Subcutaneous adipose tissue (tissue), 4 donors: ENCODE data around the gene CCDC107. TPM values are rescaled to one million over a fixed set of nuclear protein-coding genes. Genes with fewer than 3 reads are reported as not detected.

Source experiments
- CTCF ChIP-seq: fragments of 450-650 bp; IDR thresholded peaks from one replicate; pipeline ENCODE4 v1.5.1; 2016; ENCODE audit warnings: low read depth, mild to moderate bottlenecking, control low read depth, antibody characterized with exemption, moderate library complexity
- small RNA-seq: library from RNA; depleted of rRNA; stranded (forward); fragments of <200 nt; gene quantifications from one replicate; pipeline ENCODE3, GENCODE V24; 2016
- total RNA-seq, 4 donors: library from RNA; depleted of rRNA; stranded (reverse); fragments of >200 nt; gene quantifications; one replicate each; pipeline ENCODE4 v1.1.0, GENCODE V29; 2016

CCDC107 gene
- total RNA-seq, 4 donors from 2014 or later: 60.7 to 119 (median 97.2) TPM

GRCh38 chr9:35708146-35708545 is 50.1 kb downstream of the CCDC107 start:
- no peak for TF ChIP-seq CTCF

- TF ChIP-seq CTCF: no peak
Measured at GRCh38 chr9:35710818-35711500, 52.9 kb downstream of the CCDC107 start.

Small RNAs within 50 kb of the gene (small RNA-seq; reads per million reads assigned to genes)
- gene RMRP: not detected
- gene RN7SL22P: not detected

Other genes starting within 250 kb of the CCDC107 start
- gene RUSC2, start 168.2 kb upstream of the CCDC107 start, total RNA-seq: 10 to 100 TPM; 11.6 to 24.7 (median 13.3) TPM
- gene TESK1, start 53.0 kb upstream of the CCDC107 start, total RNA-seq: 100 to 1,000 TPM in 1 of 4 donors, 10 to 100 TPM in 3; 32.3 to 132 (median 41.0) TPM
- 10 to 100 TPM in 1 of 4 donors, 1 to 10 TPM in 3; 1.1 to 37.6 (median 3.9) TPM for gene CD72, start 39.9 kb upstream of the CCDC107 start, total RNA-seq
- 1 to 10 TPM in 3 of 4 donors, under 1 TPM in 1; 0.82 to 6.6 (median 4.2) TPM for gene SIT1, start 7.4 kb upstream of the CCDC107 start, total RNA-seq
- over 10,000 TPM in 2 of 4 donors, 1,000 to 10,000 TPM in 2; 5,303 to 20,573 (median 11,936) TPM for gene RMRP, start 273 bp upstream of the CCDC107 start, total RNA-seq
- gene ARHGEF39, start 6.9 kb downstream of the CCDC107 start, total RNA-seq: 1 to 10 TPM in 1 of 4 donors, under 1 TPM in 1, not detected in 2; 0.88 to 2.2 TPM
- not detected for gene CA9, start 15.6 kb downstream of the CCDC107 start, total RNA-seq
- gene TPM2, start 31.6 kb downstream of the CCDC107 start, total RNA-seq: 100 to 1,000 TPM in 2 of 4 donors, 10 to 100 TPM in 2; 86.2 to 269 (median 115) TPM
- gene TLN1, start 73.9 kb downstream of the CCDC107 start, total RNA-seq: 100 to 1,000 TPM; 247 to 590 (median 461) TPM
- gene CREB3, start 74.4 kb downstream of the CCDC107 start, total RNA-seq: 10 to 100 TPM; 33.6 to 45.4 (median 38.6) TPM
- gene GBA2, start 90.9 kb downstream of the CCDC107 start, total RNA-seq: 100 to 1,000 TPM in 1 of 4 donors, 10 to 100 TPM in 3; 33.7 to 107 (median 41.6) TPM
- 10 to 100 TPM; 11.6 to 21.7 (median 13.8) TPM for gene RGP1, start 91.0 kb downstream of the CCDC107 start, total RNA-seq
- gene MSMP, start 96.0 kb downstream of the CCDC107 start, total RNA-seq: not detected
- 10 to 100 TPM; 15.8 to 36.1 (median 24.3) TPM for gene NPR2, start 133.3 kb downstream of the CCDC107 start, total RNA-seq
- gene SPAG8, start 154.0 kb downstream of the CCDC107 start, total RNA-seq: 1 to 10 TPM in 2 of 4 donors, under 1 TPM in 2; 0.33 to 1.8 (median 1.0) TPM
- gene HINT2, start 156.8 kb downstream of the CCDC107 start, total RNA-seq: 10 to 100 TPM; 27.7 to 98.1 (median 40.4) TPM
- gene FAM221B, start 170.4 kb downstream of the CCDC107 start, total RNA-seq: not detected
- gene TMEM8B, start 170.9 kb downstream of the CCDC107 start, total RNA-seq: 10 to 100 TPM in 1 of 4 donors, 1 to 10 TPM in 3; 4.1 to 10.4 (median 5.4) TPM
- gene OR13J1, start 212.1 kb downstream of the CCDC107 start, total RNA-seq: not detected
- 10 to 100 TPM in 3 of 4 donors, 1 to 10 TPM in 1; 9.5 to 24.4 (median 16.6) TPM for gene HRCT1, start 247.9 kb downstream of the CCDC107 start, total RNA-seq